ENCODE results near the gene NBAS. TPM values are rescaled to one million over a fixed set of nuclear protein-coding genes. Genes with fewer than 3 reads are reported as not detected.

NBAS gene
- polyA plus RNA-seq, 1 donor (not counting 4 experiments of a cell fraction or from before 2014, with no cell fraction given): 27.9 TPM

DNA sequence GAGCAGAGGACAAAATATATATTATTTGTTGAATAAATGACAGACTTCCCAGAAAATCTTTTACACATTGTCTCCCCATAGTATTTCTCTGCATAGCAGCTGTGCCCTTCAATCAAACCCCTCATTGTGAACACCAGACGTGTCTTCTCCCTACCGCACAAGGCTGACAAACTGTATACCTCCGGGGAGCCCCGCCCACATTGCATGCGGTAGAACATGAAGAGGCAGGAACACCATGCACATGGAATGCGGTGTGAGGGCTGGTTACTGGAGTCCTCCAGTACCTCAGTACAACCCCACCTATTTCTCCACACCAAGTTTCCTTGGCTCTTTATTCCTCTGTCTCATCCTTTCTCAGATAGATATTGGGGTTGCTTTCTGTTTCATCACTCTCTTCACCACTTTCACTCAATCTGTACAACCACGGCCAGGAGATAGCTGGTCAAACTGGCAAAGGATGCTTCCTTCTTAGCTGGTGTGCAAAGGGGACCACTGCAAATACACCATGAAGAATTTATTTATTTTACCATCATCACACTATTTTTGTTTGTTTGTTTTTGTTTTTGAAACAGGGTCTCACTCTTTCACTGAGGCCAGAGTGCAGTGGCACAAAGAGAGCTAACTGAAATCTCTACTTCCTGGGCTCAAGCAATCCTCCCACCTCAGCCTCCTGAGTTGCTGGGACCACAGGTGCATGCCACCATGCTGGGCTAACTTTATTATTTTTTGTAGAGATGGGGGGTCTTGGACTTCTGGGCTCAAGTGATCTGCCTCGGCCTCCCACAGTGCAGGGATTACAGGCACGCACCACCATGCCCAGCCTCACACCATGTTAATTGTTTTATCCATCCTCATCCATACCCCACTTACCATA, 2.3 kb upstream of the NBAS start:
- no peak for DNase-seq (ENCODE audit: low read depth, low spot score)
- Histone ChIP-seq H3K36me3 (ENCODE audit: control insufficient read depth in 2 of 2, extremely low read depth in 1 of 2, insufficient read depth in 2 of 2, low read length in 2 of 2) (no peaks in the 10 kb centered on the region), H3K4me2 (ENCODE audit: control insufficient read depth, extremely low read depth, insufficient read depth, low read depth, low read length) (peak overlapping the region; percentile 57), H3K27me3 (ENCODE audit: control insufficient read depth, extremely low read depth, insufficient read depth, low read length) (no peaks in the 10 kb centered on the region), H3K4me1 (ENCODE audit: control insufficient read depth, extremely low read depth, insufficient read depth, low read length) (peaks cover 11% of the 10 kb centered on the region), H3K27ac (ENCODE audit: control insufficient read depth, insufficient read depth, low read length) (no peak overlapping the region), H3K9me3 (ENCODE audit: control insufficient read depth, low read depth, low read length) (no peaks in the 10 kb centered on the region), H2AFZ (ENCODE audit: control insufficient read depth, low read length) (peak overlapping the region; percentile 47), H3K9me1 (ENCODE audit: control insufficient read depth, extremely low read depth, insufficient read depth, low read length) (no peaks in the 10 kb centered on the region), H3K4me3 (ENCODE audit: control insufficient read depth in 2 of 3, extremely low read depth in 1 of 3, insufficient read depth in 2 of 3, low read depth in 1 of 3, low read length in 3 of 3) (no peak overlapping the region), H3K79me2 (ENCODE audit: control insufficient read depth, insufficient read depth, low read length) (peaks cover 25% of the 10 kb centered on the region), H4K20me1 (ENCODE audit: control insufficient read depth, extremely low read depth, insufficient read depth, low read length) (no peaks in the 10 kb centered on the region), H3K9ac (ENCODE audit: control insufficient read depth, extremely low read depth, insufficient read depth, low read length) (no peak overlapping the region)
- FAIRE-seq: no peak
- no peak for TF ChIP-seq EZH2 (IDR thresholded peaks at IDR 0.05; ENCODE audit: low read length)
- TF ChIP-seq, protein P1, sequence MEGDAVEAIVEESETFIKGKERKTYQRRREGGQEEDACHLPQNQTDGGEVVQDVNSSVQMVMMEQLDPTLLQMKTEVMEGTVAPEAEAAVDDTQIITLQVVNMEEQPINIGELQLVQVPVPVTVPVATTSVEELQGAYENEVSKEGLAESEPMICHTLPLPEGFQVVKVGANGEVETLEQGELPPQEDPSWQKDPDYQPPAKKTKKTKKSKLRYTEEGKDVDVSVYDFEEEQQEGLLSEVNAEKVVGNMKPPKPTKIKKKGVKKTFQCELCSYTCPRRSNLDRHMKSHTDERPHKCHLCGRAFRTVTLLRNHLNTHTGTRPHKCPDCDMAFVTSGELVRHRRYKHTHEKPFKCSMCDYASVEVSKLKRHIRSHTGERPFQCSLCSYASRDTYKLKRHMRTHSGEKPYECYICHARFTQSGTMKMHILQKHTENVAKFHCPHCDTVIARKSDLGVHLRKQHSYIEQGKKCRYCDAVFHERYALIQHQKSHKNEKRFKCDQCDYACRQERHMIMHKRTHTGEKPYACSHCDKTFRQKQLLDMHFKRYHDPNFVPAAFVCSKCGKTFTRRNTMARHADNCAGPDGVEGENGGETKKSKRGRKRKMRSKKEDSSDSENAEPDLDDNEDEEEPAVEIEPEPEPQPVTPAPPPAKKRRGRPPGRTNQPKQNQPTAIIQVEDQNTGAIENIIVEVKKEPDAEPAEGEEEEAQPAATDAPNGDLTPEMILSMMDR (optimal IDR thresholded peaks at IDR 0.05 in 1 of 3, IDR thresholded peaks at IDR 0.05 in 1 of 3, conservative IDR thresholded peaks at IDR 0.05 in 1 of 3; ENCODE audit: extremely low read depth in 1 of 3, insufficient read depth in 2 of 3, low read length in 3 of 3): no peak
- dilution Hi-C loops (cut with MboI; ENCODE audit: extremely low pct_ligation_motif_present, low sequenced_read_pairs): no loop called here

DNA sequence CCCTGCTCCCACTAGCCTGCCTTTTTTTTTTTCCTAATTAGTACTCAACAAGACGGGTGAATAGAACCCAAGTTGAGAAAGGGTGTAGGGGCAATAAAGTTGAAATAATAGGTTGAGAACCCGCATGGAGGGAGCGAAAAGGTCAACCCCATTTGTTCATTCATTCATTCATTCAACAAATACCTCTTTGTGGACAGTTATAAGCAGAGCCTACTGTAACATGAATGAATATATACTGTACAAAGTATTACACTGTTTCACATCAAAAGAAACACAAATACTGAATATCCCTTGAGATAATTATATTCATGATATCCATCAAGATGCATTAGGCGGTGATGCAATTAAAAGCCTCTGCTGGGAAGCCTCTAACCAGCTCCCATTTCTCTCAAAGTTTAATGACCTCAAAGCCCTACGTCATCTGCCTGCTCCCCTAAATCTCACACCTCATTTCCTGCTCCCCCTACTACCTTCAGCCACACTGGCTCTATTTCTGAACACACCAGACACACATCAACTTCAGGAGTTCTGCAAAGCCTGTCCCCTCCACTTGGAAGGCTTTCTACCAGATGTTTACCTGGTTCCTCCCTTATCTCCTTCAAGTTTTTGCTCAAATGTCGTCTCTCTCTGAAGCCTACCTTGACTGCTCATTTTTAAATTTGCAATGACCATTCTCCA, 1.4 kb upstream of the NBAS start:
- peaks cover 20% of the 10 kb centered on the region for H3K4me1 ChIP-seq (ENCODE audit: control insufficient read depth, extremely low read depth, insufficient read depth, low read length)
- TF ChIP-seq EZH2 (IDR thresholded peaks at IDR 0.05; ENCODE audit: low read length): no peak
- TF ChIP-seq, protein P1 (optimal IDR thresholded peaks at IDR 0.05 in 1 of 3, IDR thresholded peaks at IDR 0.05 in 1 of 3, conservative IDR thresholded peaks at IDR 0.05 in 1 of 3; ENCODE audit: extremely low read depth in 1 of 3, insufficient read depth in 2 of 3, low read length in 3 of 3): no peak
- no peaks in the 10 kb centered on the region for H3K36me3 ChIP-seq (ENCODE audit: control insufficient read depth in 2 of 2, extremely low read depth in 1 of 2, insufficient read depth in 2 of 2, low read length in 2 of 2)
- no peaks in the 10 kb centered on the region for H3K9me3 ChIP-seq (ENCODE audit: control insufficient read depth, low read depth, low read length)
- no peak for FAIRE-seq
- H3K9me1 ChIP-seq (ENCODE audit: control insufficient read depth, extremely low read depth, insufficient read depth, low read length): no peaks in the 10 kb centered on the region
- no peaks in the 10 kb centered on the region for H4K20me1 ChIP-seq (ENCODE audit: control insufficient read depth, extremely low read depth, insufficient read depth, low read length)
- no peak overlapping the region for H3K27ac ChIP-seq (ENCODE audit: control insufficient read depth, insufficient read depth, low read length)
- dilution Hi-C loops (cut with MboI; ENCODE audit: extremely low pct_ligation_motif_present, low sequenced_read_pairs): no loop called here
- no peak overlapping the region for H3K4me3 ChIP-seq (ENCODE audit: control insufficient read depth in 2 of 3, extremely low read depth in 1 of 3, insufficient read depth in 2 of 3, low read depth in 1 of 3, low read length in 3 of 3)
- no peak overlapping the region for H3K9ac ChIP-seq (ENCODE audit: control insufficient read depth, extremely low read depth, insufficient read depth, low read length)
- H3K79me2 ChIP-seq (ENCODE audit: control insufficient read depth, insufficient read depth, low read length): peaks cover 34% of the 10 kb centered on the region
- H3K27me3 ChIP-seq (ENCODE audit: control insufficient read depth, extremely low read depth, insufficient read depth, low read length): no peaks in the 10 kb centered on the region
- peak overlapping the region; percentile 100 for H3K4me2 ChIP-seq (ENCODE audit: control insufficient read depth, extremely low read depth, insufficient read depth, low read depth, low read length)
- no peak overlapping the region for H2AFZ ChIP-seq (ENCODE audit: control insufficient read depth, low read length)
- DNase-seq (ENCODE audit: low read depth, low spot score): no peak

Measured in keratinocyte (primary cell).